Stimulated activated CD8-positive, alpha-beta memory T cell treated with anti-CD3 and anti-CD28 coated beads, Interleukin-12 subunit alpha, Interleukin-12 subunit beta, amount 100 ng/mL, for 1 hour (primary cell): Measurements from ENCODE around the gene FGFBP2.
"Not testable (repeated sequence)": the region's sequence is repeated elsewhere in the genome, so short reads cannot be mapped to it uniquely, and the experiment has no call there.

Source experiments
- DNase-seq: peaks from one replicate; pipeline ENCODE4 v3.0.0-alpha.2; 2020; ENCODE audit warnings: low read depth

FGFBP2 gene

DNA sequence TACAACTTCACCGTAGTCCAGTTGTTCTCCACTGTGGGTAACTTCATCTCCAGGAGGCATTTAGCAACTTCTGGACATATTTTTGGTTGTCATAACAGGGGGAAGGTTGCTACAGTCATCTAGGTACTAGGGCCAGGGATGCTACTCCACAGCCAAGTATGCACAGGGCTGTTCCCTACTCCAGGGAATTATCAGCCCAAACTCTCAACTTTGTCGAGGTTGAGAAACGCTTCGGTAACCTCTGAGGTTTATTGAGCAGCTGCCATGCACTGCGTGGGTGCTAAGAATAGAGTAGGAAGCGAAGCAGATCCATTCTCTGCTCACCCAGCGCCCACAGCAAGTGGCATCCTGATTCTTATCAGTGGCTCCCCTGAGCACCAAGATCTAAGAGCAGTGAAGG, 32.7 kb downstream of the FGFBP2 start:
- DNase-seq = no peak

DNA sequence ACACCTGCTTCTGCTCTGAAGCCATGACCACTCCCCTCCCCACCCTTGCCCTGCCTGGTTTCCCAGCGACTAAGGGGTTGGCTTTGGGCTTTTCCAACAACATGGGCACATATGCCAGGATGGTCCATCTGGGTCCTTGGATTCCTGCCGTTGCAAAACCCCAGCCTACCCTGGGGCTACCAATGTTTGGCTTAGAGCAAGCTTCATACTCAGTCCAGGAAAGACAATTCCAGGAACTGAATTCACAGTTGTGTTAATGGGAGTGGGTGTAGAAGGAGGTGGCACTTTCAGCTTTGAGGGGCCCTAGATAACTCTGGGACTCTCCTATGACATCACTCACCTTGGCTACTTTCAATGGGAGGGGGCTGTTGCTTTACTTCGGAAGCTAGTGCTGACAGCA, 33.4 kb downstream of the FGFBP2 start:
- DNase-seq = no peak

GRCh38 chr4:15928883-15929282, 34.1 kb downstream of the FGFBP2 start:
- no peak for DNase-seq

GRCh38 chr4:15926486-15926885, 36.5 kb downstream of the FGFBP2 start:
- no peak for DNase-seq

GRCh38 chr4:15925830-15926229, 37.1 kb downstream of the FGFBP2 start:
- DNase-seq = no peak

DNA sequence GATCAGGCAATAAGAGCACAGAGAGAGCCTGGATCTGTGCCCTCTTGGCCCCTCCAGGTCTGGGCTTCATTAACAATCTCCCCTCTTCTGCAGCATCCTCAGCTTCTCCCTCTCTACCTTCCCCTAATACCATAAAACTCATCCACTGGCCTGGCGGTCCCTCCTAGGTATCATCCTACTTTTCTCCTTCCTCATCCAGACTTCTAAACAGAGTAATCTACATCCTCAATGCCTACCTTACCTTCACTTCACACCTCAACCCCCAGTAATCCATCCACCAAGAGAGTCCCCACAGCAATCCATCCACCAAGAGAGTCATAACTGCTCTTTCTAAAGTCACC, 41.4 kb downstream of the FGFBP2 start:
- no peak for DNase-seq

GRCh38 chr4:15920723-15921591, 42.0 kb downstream of the FGFBP2 start:
- DNase-seq = no peak

DNA sequence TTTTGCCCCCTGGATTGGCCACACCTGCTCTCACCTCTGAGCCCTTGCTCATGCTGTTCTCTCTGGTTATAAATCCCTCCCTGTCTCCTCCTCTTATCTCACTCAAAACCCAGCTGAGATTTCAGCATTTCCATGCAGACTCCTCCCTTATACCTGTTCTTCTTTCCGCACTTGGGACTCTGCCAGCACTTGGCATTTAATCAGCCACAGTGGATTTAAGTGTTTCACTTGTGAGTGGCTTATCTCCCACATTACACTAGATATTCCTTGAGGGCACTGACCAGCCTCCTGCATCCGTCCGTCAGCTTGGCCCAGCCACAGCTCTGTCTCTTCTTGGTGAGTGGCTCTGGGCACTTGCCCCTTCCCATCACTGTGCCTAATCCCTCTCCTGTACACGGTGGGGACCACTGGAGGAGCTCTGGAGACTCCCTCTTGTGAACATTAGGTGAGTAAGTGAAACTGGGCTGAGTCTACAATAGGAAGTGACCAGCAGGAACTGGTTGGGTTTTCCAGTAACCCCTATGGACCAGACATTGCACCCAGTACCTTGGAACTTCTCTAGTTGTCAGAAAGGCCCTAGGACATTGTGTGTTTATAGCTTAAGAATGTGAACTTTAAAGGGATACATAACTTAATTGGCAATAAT, 44.4 kb downstream of the FGFBP2 start:
- no peak for DNase-seq

- DNase-seq = no peak
Observed at GRCh38 chr4:15917297-15917696, 45.7 kb downstream of the FGFBP2 start.

DNA sequence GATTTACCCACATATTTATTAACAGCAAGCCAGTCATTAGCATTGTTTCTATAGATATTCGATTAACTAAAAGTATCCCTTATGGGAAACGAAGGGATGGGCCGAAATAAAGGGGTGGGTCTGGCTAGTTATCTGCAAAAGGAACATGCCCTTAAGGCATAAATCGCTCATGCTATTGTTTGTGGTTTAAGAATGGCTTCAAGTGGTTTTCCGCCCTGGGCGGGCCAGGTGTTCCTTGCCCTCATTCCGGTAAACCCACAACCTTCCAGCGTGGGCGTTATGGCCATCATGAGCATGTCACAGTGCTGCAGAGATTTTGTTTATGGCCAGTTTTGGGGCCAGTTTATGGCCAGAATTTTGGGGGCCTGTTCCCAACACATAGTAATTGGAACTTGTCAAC, 46.6 kb downstream of the FGFBP2 start:
- DNase-seq = not testable (repeated sequence)

DNA sequence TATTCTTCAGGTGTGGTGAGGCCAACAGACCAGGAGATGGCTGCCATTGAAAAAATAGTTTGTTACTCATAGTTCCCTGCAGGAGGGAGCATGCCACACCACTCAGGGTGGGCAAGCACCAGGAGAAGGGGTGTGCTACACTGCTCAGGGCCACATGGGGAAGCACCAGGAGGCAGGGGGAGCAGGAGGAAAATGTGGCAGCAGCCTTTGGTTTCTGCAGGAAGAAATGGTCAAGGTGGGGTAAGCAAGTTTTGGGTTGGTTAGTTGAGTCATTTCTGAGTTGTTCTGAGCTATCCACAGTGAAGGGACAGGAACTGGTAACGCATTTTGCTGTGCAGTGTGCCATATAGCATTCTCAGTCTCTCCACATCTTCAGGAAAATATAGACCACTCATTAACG, 48.2 kb downstream of the FGFBP2 start:
- no peak for DNase-seq

DNA sequence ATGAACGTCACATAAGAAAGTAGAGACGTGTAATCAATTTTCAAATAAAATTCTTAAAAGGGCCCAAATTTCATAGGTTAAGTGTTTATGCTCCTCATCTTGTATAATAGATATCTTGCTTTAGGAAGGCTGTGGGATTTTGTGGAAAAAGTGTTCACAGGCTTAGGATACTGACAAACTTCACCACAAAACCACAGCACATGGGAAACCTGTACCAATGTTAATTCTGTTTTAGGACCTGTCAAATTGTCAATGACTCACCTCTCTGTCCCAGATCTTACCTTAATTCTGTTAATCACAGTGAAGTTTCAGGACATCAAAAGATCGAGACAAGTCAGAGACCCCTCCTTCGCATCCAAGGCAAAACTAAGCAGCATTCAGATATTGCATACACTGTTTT, 48.7 kb downstream of the FGFBP2 start:
- no peak for DNase-seq

DNA sequence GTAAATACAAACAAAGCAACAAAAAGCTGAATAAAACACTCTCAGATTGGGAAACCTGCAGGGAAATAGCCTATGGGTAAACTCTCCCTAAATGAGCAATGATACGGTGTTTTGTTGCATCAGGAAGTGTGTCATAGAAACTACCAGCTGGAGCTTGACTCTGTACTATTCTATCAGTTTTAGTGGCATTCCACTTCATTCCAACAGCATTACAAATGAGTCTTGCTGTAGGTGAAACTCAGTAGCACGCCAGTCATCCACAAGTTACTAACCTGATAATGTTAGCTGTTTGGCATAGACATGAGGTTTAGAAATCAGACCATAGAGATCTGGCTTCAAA, 49.4 kb downstream of the FGFBP2 start:
- DNase-seq = no peak

- no peak for DNase-seq
Observed at GRCh38 chr4:15912961-15913630, 49.9 kb downstream of the FGFBP2 start.

DNA sequence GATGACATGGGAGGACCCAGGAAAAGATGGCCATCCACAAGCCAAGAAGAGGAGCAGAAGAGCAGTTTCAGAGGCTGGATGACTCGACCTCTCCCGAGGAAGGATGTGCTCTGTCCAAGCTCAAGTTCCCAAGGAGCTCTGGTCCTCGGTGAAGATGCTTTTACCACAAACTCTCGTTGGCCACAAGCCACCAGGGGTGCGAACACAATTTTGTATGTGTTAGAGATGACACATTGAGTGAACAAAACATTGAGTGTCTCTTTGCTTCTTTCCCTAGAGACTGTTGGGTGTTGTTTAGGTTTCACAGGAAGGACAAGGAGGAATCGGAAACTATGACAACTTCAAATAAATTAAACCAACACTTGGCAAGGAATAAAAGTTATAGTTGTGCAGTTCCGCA, 50.7 kb downstream of the FGFBP2 start:
- no peak for DNase-seq
